ENCODE results near the gene OVCA2.

Gene OVCA2

DNA sequence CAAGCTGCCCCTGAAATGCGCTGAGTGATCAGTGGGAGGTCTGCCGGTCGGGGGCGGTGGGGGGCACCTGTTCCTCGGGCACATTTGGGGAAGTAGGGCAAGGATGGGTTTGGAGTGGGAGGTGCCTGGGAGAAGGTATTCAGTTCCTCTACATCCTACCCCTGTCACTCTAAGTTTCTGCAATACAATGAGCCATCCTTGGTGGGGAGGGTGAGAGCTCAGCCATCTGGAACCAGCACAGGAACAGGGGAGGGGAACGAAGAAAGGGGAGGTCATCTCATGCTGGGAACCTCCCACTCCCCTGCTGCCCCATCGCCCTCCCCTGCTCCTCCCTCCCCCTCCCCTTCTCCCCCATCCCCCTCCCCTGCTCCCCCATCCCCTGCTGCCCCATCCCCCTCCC lies 7.7 kb upstream of the OVCA2 start:
- DNase-seq (ENCODE audit: low read depth in 2 of 2): no peak

DNA sequence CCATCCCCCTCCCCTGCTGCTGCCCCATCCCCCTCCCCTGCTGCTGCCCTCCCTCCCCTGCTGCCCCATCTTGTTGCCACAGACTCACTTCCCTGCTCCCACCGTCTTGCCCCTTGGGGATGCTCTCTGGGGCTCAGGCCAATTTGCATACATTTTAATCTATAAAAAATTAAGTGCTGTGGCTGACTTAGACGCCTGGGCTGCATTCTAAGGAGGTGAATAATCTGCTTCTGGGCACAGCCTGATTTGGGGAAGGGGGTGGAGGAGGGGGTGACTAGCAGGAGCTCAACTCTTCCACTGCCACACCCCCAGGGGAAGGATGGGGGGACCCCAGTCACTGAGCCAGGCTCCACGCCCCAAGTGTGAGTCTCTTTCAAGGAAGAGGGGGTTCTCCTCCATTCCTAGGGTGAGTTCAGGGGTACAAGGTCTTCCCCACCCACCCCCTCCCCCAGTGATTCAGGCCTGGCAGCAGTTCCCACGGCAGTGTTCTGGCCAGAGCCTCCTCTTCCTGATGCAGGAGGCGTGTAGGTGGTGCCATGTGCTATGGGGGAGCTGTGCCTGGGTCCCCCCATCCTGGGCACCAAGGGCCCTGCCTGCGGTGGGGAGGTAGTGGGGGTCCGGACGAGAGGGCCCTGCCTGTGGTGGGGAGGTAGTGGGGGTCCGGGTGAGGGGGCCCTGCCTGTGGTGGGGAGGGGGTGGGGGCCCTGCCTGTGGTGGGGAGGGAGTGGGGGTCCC lies 6.8 kb upstream of the OVCA2 start:
- no peak for DNase-seq (ENCODE audit: low read depth in 2 of 2)

DNA sequence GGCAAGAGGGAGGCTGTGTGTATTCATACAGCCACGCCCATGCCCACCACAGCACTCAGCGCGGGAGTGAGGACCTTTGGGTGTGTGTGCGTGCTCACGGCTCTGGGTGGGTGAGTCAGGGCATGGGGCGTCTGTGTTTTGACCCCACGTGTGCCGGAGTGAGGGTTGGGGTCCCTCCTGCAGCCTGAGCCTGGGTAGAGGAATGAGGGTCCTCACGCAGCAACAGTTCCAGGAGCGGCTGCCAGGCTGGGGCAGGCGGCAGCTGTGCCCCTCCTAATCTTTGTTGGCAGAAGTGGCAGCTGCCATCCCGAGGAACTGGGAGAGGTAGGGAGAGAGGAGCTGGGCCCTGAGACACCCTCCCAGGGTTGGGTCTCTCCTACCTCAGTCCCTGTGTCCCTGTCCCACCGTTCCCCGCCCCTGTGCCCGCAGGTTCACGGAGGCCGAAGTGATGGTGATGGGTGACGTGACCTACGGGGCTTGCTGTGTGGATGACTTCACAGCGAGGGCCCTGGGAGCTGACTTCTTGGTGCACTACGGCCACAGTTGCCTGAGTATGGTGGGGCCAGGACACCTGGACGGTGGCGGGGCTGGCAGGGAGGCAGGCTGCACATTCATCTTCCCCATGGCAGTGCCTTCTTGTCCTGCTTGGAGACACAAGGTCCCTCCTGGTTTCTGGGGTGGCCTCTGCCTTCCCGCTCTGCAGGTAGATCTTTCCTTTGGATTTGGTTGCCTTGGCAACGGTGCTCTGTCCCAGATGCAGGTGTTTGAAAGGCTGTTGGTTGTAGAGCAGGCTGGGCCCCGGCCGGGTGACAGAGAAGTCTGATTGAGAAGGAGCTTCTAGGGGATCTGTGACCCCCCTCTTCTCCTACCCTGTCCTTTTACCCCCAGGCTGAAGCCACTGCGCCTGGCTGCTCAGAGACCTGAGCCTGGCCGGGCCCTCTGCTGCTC lies 6.0 kb upstream of the OVCA2 start:
- DNase-seq (ENCODE audit: low read depth in 2 of 2): no peak

DNA sequence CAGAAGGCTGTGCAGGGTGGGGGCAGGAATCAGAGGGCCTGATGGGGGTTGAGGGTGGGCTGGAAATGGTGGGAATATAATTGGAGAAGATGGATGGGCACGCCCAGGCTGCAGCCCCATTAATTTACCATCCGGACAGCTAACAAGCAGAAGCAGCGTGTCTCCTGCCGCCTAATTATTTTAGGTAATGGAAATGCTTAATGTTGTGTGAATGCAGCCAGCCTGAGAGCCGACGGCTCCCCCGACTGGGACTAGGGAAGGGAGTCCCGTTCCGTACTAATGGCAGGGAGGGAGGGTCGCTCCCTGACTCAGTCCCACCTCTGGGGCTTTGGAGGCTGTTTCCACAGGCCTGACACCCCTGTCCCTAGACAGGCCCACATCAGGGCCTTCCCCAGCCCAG lies 4.7 kb upstream of the OVCA2 start:
- DNase-seq (ENCODE audit: low read depth in 2 of 2): no peak

DNA sequence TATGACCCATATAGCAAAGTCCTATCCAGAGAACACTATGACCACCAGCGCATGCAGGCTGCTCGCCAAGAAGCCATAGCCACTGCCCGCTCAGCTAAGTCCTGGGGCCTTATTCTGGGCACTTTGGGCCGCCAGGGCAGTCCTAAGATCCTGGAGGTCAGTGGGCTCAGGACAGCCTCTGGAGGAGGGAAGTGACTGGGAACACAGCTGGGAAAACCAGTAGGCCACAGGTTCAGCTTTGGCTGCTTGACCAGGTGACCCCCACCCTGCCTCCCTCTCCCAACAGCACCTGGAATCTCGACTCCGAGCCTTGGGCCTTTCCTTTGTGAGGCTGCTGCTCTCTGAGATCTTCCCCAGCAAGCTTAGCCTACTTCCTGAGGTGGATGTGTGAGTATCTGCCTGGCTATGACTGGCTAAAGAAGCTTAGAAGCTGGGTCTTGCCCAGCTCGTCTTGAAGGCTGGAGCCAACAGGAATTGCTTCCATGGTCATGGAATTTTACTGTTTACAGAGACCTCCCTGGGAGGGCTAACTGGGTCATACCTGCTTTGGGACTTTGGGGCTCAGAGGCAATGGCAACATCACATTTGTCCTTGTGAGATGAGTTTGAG lies 1.5 kb upstream of the OVCA2 start:
- no peak for DNase-seq (ENCODE audit: low read depth in 2 of 2)

DNA sequence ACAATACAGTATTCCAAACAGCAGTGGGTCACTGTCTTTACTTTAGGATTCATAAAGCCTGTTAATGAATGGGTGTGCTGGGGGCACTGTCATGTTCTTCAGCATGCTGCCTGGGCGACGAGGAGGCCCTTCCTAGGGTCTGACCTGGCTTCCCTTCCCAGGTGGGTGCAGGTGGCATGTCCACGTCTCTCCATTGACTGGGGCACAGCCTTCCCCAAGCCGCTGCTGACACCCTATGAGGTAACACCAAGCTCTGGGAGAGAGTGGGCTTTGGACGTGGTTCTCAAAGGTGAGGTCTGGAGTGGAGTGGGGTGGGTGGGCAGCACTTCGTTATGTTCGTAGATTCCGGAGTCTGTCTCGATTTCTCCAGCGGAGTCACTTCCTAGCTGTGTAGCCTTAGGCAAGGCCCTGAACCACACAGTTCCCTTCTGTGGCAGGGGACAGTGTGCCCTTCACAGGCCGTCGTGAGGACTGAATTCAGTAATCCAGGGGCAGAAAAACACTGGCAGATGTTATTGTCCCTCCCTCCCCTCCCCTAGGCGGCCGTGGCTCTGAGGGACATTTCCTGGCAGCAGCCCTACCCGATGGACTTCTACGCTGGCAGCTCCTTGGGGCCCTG lies 771 bp upstream of the OVCA2 start:
- no peak for DNase-seq (ENCODE audit: low read depth in 2 of 2)

DNA sequence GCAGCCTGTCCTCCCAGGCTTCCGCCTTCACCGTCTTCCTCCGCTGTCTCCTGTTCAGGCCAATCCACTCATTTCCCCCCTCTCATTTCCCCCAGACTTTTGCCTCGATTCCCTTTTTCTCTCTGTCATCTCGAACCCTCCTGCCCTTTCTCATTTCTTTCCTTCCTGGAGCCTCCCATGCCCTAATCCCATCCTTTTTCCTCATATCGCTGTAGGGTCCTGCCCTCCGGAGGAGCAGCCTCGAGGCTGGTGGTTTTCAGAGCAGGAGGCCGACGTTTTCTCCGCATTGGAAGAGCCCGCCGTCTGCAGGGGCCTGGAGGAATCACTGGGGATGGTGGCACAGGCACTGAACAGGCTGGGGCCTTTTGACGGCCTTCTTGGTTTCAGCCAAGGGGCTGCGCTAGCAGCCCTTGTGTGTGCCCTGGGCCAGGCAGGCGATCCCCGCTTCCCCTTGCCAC lies 597 bp downstream of the OVCA2 start:
- no peak for DNase-seq (ENCODE audit: low read depth in 2 of 2)

DNA sequence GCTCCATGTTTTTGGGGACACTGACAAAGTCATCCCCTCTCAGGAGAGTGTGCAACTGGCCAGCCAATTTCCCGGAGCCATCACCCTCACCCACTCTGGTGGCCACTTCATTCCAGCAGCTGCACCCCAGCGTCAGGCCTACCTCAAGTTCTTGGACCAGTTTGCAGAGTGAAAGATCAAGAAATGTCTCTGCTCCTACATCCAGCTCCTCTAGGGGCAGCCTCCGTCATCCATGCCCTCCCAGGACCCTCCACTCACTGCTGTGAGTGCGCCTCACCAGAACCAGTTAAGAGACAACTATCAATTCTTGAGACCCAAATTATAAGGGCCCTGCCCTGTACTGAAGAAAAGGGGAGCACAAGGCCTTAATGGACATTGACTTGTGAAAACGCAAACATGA lies 1.1 kb downstream of the OVCA2 start:
- no peak for DNase-seq (ENCODE audit: low read depth in 2 of 2)

DNA sequence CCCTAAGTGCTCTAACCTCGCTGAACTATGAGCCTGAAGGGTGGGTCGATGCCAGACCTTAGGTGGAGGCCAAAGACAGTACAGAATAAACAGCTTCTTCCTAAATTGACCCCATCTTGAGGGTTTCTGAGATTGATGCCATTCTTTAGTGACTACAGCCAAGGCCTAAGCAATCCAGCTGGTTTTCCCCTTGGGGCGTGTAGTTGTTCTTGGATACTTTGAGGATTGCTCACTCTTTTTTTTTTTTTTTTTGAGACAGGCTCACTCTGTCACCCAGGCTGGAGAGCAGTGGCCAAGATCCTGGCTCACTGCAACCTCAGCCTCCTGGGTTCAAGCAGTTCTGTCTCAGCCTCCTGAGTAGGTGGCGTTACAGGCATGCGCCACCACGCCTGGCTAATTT lies 2.0 kb downstream of the OVCA2 start:
- DNase-seq (ENCODE audit: low read depth in 2 of 2): no peak

DNA sequence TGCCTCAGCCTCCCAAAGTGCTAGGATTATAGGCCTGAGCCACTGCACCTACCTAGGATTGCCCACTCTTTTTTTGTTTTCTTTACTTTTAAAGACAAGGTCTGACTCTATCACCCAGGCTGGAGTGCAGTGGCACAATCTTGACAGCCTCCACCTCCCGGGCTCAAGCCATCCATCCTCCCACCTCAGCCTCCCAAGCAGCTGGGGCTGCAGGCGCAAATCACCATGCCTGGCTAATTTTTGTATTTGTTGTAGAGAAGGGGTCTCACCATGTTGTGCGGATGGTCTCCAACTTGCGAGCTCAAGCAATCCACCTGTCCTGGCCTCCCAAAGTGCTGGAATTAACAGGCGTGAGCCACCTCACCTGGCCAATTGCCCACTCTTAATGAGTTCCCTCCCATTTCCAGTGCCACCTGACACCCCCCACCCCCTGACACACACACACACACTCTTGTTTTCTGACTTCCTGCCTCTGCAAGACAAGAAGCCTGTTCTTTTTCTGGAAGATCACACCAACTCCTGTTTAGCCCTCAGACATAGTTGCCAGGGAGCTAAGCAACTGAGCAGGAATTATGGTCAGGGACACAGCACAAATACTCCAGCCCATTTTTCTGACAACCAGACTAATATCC lies 2.6 kb downstream of the OVCA2 start:
- no peak for DNase-seq (ENCODE audit: low read depth in 2 of 2)

DNA sequence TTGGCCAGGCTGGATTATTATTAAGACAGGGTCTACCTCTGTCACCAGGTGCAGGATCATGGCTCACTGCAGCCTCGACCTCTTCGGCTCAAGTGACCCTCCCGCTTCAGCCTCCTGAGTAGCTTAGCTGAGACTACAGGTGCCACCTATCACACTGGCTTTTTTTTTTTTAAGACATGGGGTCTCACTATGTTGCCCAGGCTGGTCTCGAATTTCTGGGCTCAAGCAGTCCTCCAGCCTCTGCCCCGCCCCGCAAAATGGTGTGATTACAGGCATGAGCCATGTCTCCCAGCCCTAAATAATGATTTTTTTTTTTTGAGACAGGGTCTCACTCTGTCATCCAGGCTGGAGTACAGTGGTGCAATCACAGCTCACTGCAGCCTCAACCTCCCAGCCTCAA lies 5.8 kb downstream of the OVCA2 start:
- DNase-seq (ENCODE audit: low read depth in 2 of 2): no peak

DNA sequence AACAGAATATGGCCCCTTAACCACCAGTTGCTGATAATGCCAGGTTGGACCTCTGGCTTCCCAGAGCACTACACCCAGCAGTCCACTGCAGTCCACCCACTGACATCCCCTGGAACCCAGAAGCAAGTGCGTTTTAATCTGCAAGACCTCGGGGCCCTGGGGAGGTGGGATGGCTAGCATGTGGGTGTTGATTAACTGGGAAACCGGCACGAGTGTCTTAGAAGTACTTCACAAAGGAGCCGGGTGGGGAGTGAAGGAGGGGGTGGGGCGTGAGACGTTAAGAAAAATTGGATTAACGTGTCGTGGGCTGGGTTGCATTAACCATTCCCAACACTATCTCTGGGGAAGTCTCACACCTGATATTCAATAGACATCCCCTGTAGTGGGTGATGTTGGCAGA lies 7.0 kb downstream of the OVCA2 start:
- DNase-seq (ENCODE audit: low read depth in 2 of 2): no peak

DNA sequence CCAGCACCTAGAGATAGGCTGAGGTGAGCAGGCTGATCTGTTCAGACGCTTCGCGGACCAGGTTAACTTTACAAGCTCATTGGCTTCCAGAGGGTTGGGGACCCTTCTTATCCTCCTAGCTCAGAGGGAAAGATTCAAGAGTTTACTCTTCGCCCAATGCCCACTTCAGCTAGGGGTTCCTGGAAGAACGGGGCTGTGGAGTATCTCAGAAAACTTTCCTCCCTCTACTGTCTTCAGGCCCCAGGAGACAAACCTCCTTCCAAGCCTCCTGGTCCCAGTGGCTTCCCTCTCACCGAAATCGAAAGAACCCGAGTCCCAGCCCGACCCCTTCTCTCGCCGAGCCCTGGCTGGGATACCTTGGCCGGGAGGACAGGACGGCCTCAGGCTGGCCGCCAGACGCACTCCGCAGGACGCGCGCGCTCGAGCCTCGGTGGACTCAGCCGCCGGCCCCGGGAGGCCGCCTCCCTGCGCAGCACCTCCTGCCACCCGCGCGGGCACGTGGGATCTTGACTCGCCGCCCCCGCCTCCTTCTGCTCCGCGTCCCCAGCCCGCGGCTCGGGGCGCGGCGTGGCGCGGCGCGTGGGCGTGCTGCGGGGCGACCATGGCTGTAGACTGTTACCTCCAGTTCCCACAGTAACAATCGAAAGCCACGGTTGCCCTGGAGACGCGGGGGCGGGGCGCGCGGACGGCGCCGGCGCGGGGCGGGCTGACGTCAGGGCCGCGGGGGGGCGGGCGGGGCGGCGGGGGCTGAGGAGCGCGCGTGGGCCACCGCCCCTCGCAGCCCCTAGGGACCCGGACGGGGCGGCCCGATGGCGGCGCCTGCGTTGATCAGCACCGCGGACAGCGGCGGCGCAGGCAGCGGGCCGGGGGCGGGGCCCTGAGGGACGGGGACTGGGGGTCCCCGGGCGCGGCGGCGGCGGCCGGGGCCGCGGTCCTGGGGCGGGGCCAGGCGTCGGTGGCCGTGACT lies 7.8 kb downstream of the OVCA2 start:
- DNase-seq (ENCODE audit: low read depth in 2 of 2): peak; percentile 70 to 86

DNA sequence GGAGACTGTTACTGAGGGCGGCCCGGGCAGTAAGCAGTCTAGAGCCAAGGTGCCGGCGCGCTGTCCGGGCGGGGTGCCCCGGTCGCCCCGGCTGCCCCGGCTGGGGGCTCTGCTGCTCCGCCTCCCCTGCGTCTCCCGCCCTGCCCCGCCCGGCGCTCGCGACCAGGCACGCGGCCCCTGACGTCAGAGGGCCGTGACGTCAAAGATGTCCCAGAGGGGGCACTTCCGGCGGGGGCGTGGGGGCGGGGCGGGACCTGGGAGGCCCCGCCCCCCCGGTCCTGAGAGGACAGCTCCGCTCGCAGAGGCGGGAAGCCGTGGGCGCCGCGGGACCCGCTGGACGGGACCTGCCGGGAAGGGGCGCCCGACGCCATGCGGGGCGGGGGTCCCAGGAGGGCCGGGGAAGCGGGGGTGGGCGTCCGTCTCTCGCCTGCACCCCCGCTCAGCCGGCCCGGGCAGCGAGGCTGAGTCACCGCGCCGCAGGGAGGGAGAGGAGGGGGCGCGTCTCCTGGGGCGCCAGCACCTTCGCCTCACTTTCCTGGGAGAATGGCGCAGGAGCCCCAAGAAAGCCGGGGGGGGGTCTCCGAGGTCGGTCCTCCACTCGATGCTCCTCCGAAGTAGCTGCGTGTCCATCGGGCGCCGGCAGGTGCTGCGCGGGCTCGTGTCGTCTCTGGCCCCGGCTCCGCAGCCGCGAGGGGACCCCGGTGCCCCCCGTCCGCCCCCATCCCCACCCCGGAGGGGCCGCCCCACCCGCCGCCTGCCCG lies 8.7 kb downstream of the OVCA2 start:
- peak; percentile 44 to 55 for DNase-seq (ENCODE audit: low read depth in 2 of 2)

DNA sequence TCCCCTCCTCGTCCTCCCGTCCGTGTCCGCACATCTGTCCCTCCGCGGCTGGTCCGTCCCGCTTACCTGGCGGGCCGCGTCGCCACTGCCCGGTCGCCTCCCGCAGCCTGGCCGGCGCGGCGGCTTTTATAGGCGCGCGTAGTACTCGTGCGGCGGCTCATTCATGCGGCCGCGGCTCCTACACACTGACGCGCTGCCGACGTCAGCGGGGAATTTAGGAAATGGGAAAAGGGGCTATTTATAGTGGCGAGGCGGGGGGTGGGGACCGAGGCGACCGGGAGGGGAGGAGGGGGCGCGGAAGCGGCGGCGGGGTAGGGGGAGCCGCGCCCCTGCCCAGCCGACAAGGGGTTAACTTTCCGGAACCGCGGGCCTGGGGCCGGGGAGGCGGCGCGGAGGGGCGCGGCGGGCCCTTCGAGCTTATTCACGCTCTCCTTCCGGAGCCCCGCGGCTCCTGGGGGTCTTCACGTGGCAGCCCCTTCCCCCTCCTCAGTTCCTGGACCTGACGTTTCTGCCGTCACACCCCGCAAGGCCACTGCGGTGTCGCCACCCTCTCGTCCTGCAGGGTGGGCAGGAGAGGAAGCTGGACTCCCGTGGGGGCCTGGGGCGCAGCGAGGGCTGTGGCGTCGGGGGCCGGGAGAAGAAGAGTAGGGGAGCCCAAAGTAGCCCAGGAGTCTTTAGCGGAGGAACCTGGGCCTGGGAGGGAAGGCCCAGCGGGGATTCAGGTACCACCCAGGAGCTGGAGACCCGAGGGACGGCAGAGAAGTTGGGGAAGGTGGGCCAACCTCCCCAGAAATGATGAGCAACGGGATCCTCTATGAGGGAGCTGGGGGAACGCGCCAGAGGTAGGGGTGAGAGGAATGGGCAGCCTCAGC lies 9.5 kb downstream of the OVCA2 start:
- no peak for DNase-seq (ENCODE audit: low read depth in 2 of 2)

DNA sequence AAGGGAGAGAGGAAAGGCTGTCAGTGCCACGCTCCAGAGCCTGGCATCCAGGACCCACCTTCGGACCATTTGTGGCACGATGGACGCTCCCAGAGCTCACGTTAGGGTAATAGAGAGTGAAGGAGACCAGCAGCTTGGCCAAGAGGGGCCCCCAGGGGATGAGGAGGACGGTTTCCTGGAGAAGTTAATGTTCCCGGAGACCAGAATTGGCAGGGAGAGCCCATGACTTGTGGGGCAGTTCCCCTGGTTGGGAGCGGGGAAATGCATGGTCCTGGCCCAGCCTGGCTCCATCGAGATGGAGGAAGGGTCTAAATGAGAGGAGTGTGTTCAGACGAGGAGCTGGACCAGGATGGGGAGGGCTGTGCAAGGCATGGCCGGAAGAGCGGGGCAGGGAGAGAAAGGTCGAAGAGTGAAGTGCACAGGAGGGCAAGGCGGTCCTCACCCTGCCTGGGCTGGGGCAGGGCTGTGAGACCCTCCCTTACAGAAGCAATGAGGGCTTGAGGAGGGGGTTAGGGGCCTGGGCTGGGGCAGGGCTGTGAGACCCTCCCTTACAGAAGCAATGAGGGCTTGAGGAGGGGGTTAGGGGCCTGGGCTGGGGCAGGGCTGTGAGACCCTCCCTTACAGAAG lies 10.2 kb downstream of the OVCA2 start:
- no peak for DNase-seq (ENCODE audit: low read depth in 2 of 2)

DNA sequence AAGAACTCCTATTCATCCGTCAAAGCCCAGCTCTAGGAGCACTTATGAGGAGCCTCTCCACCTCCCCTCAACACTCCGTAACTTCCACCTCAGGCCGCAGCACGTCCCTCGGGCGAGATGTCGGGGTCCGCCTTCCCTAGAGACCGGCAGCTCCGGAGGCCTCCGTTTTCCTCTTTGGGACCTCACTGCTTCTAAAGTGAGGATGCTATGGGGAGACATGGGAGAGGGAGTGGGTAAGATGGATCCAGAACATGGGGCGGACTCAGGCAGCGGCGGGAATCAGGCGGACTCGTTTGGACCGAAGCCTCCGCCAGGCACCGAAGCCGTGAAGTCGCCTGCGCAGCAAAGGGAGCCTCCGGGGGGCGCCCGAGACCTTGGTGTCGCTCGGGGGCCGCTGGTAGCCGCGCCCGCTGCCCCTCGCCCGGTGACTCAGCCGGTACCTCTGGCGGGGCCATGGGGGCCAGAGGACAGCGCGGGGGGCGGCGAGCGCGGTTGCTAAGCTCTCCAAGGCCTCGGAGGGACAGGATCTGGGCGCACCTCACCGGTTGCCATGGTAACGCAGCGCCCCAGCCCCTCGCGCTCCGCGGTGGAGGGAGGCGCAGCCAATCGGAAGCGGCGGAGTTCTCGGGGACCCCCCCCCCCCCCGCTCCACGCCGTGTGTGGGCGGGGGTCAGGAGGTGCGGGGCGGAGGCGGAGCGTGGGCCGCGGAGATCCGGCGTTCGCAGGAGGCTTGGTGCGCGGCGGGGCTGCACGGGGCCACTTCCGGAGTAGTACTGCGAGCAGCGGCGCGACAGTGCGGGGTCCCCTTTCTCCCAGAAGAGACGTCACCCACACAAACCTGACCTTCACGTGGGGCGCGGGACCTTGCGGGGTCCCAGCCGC lies 11.8 kb downstream of the OVCA2 start:
- DNase-seq (ENCODE audit: low read depth in 2 of 2): peak; percentile 36 to 77

DNA sequence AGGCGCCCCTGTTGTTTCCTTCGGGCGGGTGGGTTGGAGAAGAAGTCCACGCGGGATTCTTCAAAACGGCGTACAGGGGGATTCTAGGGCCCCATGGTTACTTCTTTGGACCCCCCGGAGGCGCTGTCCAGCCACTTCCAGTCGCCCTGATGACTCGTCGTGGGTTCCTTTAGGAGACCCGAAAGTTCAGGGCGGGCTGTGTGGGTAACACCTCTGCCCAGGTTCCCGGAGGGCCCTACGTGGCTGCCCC lies 12.4 kb downstream of the OVCA2 start:
- peak in 1 of 2 experiments; percentile 54 for DNase-seq (ENCODE audit: low read depth in 2 of 2)
